PC-9 (cell line): ENCODE measurements around the gene SF3B5. TPM values are rescaled to one million over a fixed set of nuclear protein-coding genes. Genes with fewer than 3 reads are reported as not detected.

Experiments used
- BruUV-seq: library from RNA; stranded (reverse); fragments of 400-500 nt; replicated peaks from 2 replicates; lab custom pipeline; 2021; lab: Mats Ljungman, UMichigan
- CTCF ChIA-PET: fragments of 300-600 bp; sonication (Branson Sonifier 250); formaldehyde crosslinking; loops from one replicate; lab custom pipeline; 2022; ENCODE audit warnings: antibody characterized with exemption; lab: Charles Lee
- POLR2A ChIA-PET: fragments of 300-600 bp; sonication (Branson Sonifier 250); formaldehyde crosslinking; loops from one replicate; lab custom pipeline; 2022; ENCODE audit warnings: antibody characterized with exemption; ENCODE audit not compliant: unreplicated experiment; lab: Charles Lee
- DNase-seq, 2 experiments: peaks; one replicate each; pipeline versions ENCODE4 v3.0.0 to v3.0.0-alpha.2; 2015 to 2022; ENCODE audit warnings: mixed read lengths in 1 of 2
- H2AFZ ChIP-seq: fragments of 200-600 bp; sonication (generic); 2 replicates; pipeline ENCODE4 v1.8.1; 2017; ENCODE audit warnings: antibody characterized with exemption
- H3F3A ChIP-seq: fragments of 200-600 bp; sonication (generic); 2 replicates; pipeline ENCODE4 v1.8.1; 2017; ENCODE audit warnings: antibody characterized with exemption, mild to moderate bottlenecking, low read depth; ENCODE audit not compliant: insufficient read depth
- H3K27ac ChIP-seq: fragments of 200-600 bp; sonication (generic); 2 replicates; pipeline ENCODE4 v1.6.1; 2016; ENCODE audit warnings: mixed run types
- H3K27me3 ChIP-seq: fragments of 200-600 bp; sonication (generic); 2 replicates; pipeline ENCODE4 v1.6.1; 2016; ENCODE audit warnings: low read depth, mixed run types; ENCODE audit not compliant: insufficient read depth
- H3K36me3 ChIP-seq: fragments of 200-600 bp; sonication (generic); 2 replicates; pipeline ENCODE4 v1.6.1; 2016; ENCODE audit warnings: low read depth, mixed run types
- H3K4me1 ChIP-seq: fragments of 200-600 bp; sonication (generic); replicated peaks from 2 replicates; pipeline ENCODE4 v1.6.1; 2016; ENCODE audit warnings: mixed run types; ENCODE audit not compliant: insufficient read depth
- H3K4me2 ChIP-seq: fragments of 200-600 bp; sonication (generic); 2 replicates; pipeline ENCODE4 v1.6.1; 2017; ENCODE audit warnings: mixed run types
- H3K4me3 ChIP-seq: fragments of 200-600 bp; sonication (generic); 2 replicates; pipeline ENCODE4 v1.6.1; 2016; ENCODE audit warnings: mixed run types
- H3K79me2 ChIP-seq: fragments of 200-600 bp; sonication (generic); 2 replicates; pipeline ENCODE4 v1.6.1; 2017; ENCODE audit warnings: low read depth, mixed run types
- H3K9me2 ChIP-seq: fragments of 200-600 bp; sonication (generic); 2 replicates; pipeline ENCODE4 v1.8.1; 2017; ENCODE audit warnings: mild to moderate bottlenecking; ENCODE audit not compliant: insufficient read depth
- H3K9me3 ChIP-seq: fragments of 200-600 bp; sonication (generic); 2 replicates; pipeline ENCODE4 v1.8.1; 2016; ENCODE audit warnings: low read depth; ENCODE audit not compliant: insufficient read depth
- H4K20me1 ChIP-seq: fragments of 200-600 bp; sonication (generic); 2 replicates; pipeline ENCODE4 v1.8.1; 2017; ENCODE audit not compliant: insufficient read depth
- CTCF ChIP-seq: fragments of 200-600 bp; sonication (generic); conservative IDR thresholded peaks from 2 replicates; pipeline ENCODE4 v1.6.1; 2017; ENCODE audit warnings: mixed run types, antibody characterized with exemption, mild to moderate bottlenecking, moderate library complexity
- EZH2 ChIP-seq: fragments of 200-600 bp; sonication (generic); IDR thresholded peaks from 2 replicates; pipeline ENCODE4 v1.8.0; 2017; ENCODE audit warnings: antibody characterized with exemption, low read depth
- intact Hi-C: fragments of 100-400 bp; cut with micrococcal nuclease; formaldehyde crosslinking; loops from one replicate; pipeline ENCODE4 v1.10.0; 2022; ENCODE audit not compliant: unreplicated experiment
- total RNA-seq: library from RNA; stranded (reverse); gene quantifications from 2 replicates; pipeline ENCODE4 v1.2.3, GENCODE V29; 2021

Gene SF3B5
- total RNA-seq, 1 experiment from 2014 or later: 125 TPM

GRCh38 chr6:144090384-144090783, 5.0 kb downstream of the SF3B5 start:
- H2AFZ ChIP-seq: no peak overlapping the region
- H3K27ac ChIP-seq: no peak overlapping the region
- peaks cover 13% of the 10 kb centered on the region; the same call in 1 of the 2 replicates for H3K4me1 ChIP-seq
- H4K20me1 ChIP-seq: peaks cover 4% of the 10 kb centered on the region
- H3K9me2 ChIP-seq: no peaks in the 10 kb centered on the region
- no peak overlapping the region for H3K4me3 ChIP-seq
- H3K27me3 ChIP-seq: no peaks in the 10 kb centered on the region
- no peaks in the 10 kb centered on the region for H3K9me3 ChIP-seq
- TF ChIP-seq CTCF (no peak), EZH2 (no peak)
- peaks cover 27% of the 10 kb centered on the region for H3K79me2 ChIP-seq
- ChIA-PET POLR2A (no interaction called here), CTCF (no interaction called here)
- DNase-seq: no peak
- H3F3A ChIP-seq: peaks cover 5% of the 10 kb centered on the region
- H3K4me2 ChIP-seq: no peak overlapping the region
- no TSS peak for BruUV-seq
- intact Hi-C loops: loop anchor here (10.0 kb wide), 1 partner anchor 934 kb away; no protein-coding TSS in a partner anchor
- H3K36me3 ChIP-seq: no peaks in the 10 kb centered on the region

- intact Hi-C loops: no loop called here
- Histone ChIP-seq H3K9me2 (no peaks in the 10 kb centered on the region), H3F3A (no peaks in the 10 kb centered on the region), H2AFZ (no peak overlapping the region), H3K79me2 (peaks cover 4% of the 10 kb centered on the region; the same call in 1 of the 2 replicates), H3K9me3 (no peaks in the 10 kb centered on the region), H3K27ac (no peak overlapping the region), H4K20me1 (no peaks in the 10 kb centered on the region), H3K27me3 (no peaks in the 10 kb centered on the region), H3K36me3 (no peaks in the 10 kb centered on the region), H3K4me2 (no peak overlapping the region), H3K4me1 (no peaks in the 10 kb centered on the region), H3K4me3 (no peak overlapping the region)
- ChIA-PET CTCF (interaction anchor here (0.5 kb wide), 1 partner anchor 363 kb away, joined by 6 read pairs; no protein-coding TSS in a partner anchor), POLR2A (interaction anchor here (0.6 kb wide), 1 partner anchor 399 kb away, joined by 3 read pairs; no protein-coding TSS in a partner anchor)
- no peak for TF ChIP-seq CTCF
- no peak for TF ChIP-seq EZH2
- no peak for DNase-seq
- BruUV-seq: no TSS peak
Measured at GRCh38 chr6:144087789-144088426, 7.5 kb downstream of the SF3B5 start.

GRCh38 chr6:144086959-144087358, 8.4 kb downstream of the SF3B5 start:
- TF ChIP-seq CTCF: no peak
- no peak for TF ChIP-seq EZH2
- H3K4me3 ChIP-seq: no peak overlapping the region
- no peaks in the 10 kb centered on the region for H4K20me1 ChIP-seq
- no TSS peak for BruUV-seq
- H3K27me3 ChIP-seq: no peaks in the 10 kb centered on the region
- H3K9me2 ChIP-seq: no peaks in the 10 kb centered on the region
- no peak overlapping the region for H2AFZ ChIP-seq
- no peak overlapping the region for H3K4me2 ChIP-seq
- no peaks in the 10 kb centered on the region for H3K4me1 ChIP-seq
- POLR2A ChIA-PET: no interaction called here
- H3K27ac ChIP-seq: no peak overlapping the region
- no peaks in the 10 kb centered on the region for H3F3A ChIP-seq
- CTCF ChIA-PET: no interaction called here
- H3K36me3 ChIP-seq: no peaks in the 10 kb centered on the region
- intact Hi-C loops: no loop called here
- no peak for DNase-seq
- H3K9me3 ChIP-seq: no peaks in the 10 kb centered on the region
- no peaks in the 10 kb centered on the region for H3K79me2 ChIP-seq
